C4-2B (cell line): ENCODE results near the gene ZYG11A.
"Not testable (repeated sequence)": the region's sequence is repeated elsewhere in the genome, so short reads cannot be mapped to it uniquely, and the experiment has no call there.

Experiments used
- H3K27ac ChIP-seq: fragments of 450-650 bp; 2 replicates; pipeline ENCODE4 v1.5.1; 2017
- ZFX ChIP-seq: fragments of 450-650 bp; IDR thresholded peaks from 2 replicates; pipeline ENCODE4 v1.6.1; 2017
- TF ChIP-seq, protein P1 (sequence below): fragments of 450-650 bp; conservative IDR thresholded peaks from 2 replicates; pipeline ENCODE4 v1.5.1; 2017; ENCODE audit warnings: mild to moderate bottlenecking

The ZYG11A gene

DNA sequence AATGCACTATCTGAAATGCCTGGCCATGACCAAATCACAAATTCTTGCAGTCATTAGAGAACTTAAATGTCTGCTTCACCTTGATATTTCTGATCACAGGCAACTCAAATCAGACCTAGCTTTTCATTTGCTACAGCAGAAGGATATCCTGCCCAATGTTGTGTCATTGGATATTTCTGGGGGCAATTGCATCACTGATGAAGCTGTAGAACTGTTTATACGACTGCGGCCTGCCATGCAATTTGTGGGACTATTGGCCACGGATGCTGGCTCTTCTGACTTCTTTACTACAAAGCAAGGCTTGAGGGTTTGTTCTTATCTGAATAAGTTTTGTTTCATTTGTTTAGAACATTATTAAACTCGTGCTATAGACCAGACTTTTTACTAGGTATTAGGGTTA, 14.9 kb downstream of the ZYG11A start:
- TF ChIP-seq ZFX, result no peak
- TF ChIP-seq, protein P1, sequence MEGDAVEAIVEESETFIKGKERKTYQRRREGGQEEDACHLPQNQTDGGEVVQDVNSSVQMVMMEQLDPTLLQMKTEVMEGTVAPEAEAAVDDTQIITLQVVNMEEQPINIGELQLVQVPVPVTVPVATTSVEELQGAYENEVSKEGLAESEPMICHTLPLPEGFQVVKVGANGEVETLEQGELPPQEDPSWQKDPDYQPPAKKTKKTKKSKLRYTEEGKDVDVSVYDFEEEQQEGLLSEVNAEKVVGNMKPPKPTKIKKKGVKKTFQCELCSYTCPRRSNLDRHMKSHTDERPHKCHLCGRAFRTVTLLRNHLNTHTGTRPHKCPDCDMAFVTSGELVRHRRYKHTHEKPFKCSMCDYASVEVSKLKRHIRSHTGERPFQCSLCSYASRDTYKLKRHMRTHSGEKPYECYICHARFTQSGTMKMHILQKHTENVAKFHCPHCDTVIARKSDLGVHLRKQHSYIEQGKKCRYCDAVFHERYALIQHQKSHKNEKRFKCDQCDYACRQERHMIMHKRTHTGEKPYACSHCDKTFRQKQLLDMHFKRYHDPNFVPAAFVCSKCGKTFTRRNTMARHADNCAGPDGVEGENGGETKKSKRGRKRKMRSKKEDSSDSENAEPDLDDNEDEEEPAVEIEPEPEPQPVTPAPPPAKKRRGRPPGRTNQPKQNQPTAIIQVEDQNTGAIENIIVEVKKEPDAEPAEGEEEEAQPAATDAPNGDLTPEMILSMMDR, result no peak
- no peak overlapping the region for H3K27ac ChIP-seq

DNA sequence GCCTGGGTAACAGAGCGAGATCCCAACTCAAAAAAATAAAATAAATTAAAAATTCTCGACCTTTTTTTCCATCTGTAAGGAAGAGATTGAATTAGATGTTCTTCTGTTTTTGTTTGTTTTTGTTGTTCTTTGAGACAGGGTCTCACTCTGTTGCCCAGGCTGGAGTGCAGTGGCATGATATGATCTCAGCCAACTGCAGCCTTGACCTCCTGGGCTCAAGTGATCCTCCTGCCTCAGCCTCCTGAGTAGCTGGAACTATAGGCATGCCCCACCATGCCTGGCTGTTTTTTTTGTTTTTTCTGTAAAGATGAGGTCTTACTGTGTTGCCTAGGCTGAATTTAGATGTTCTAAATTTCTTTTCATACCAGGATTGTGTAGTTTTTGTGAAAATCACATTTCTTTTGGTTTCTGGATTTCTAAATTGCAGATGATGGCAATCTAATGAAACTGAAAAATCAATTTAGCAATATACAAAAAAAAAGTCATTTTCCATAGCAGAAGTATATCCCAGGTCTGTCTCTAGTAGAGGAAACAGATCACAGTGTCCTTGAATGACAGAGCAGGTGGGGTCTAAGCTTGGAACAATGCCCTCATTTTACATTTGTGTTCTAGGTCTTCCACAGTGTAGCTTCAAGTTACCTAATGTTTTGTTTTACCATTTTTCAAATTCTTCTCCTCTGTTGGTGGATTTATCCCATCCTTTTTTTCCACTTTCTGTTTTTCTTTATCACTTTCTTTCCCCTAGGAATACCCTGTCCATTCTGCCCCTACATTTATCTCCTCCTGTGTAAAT, 20.3 kb downstream of the ZYG11A start:
- TF ChIP-seq ZFX, result no peak
- TF ChIP-seq, protein P1, result no peak

DNA sequence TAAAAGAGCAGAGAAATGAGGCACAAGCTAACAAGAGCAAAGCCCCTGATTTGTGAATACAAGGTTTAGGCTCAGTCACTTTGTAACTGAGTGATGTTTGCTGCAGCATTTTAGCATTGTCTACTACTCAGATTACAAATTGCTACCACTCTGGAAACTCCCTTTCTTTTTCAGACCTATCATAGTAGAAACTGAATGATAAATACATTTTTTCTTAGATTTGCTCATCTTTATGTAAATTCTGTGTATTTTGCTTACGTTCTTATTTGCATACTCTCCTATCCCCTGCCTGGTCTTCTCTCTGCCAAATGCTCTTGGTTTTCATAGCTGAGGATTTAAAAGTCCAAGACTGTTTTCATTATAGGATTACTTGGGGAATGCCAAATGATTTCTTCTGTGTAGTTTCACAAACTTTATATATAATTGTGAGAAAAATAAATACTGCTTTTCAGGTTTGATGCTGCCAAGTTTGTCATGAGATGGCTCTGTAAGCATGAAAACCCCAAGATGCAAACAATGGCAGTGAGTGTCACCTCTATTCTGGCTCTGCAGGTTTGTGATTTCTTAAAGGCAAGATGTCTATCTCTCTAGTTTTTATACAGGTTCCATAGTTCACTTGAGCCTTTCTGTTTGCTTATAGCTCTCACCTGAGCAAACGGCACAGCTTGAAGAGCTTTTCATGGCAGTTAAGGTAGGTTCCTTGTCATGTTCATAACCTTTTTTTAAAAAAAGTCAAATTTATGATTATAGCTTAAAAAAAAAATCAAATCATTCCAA, 24.7 kb downstream of the ZYG11A start:
- H3K27ac ChIP-seq, result peak overlapping the region; percentile 51
- TF ChIP-seq ZFX, result no peak
- TF ChIP-seq, protein P1, result no peak

More for the DNA sequence above, 20.3 kb downstream of the ZYG11A start:
- H3K27ac ChIP-seq, result no peak overlapping the region

DNA sequence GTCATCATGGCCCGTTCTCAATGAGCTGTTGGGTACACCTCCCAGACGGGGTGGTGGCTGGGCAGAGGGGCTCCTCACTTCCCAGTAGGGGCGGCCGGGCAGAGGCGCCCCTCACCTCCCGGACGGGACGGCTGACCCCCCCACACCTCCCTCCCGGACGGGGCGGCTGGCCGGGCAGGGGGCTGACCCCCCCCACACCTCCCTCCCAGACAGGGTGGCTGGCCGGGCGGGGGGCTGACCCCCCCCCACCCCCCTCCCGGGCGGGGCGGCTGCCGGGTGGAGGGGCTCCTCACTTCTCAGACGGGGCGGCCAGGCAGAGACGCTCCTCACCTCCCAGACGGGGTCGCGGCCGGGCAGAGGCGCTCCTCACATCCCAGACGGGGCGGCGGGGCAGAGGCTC, 27.2 kb downstream of the ZYG11A start:
- not testable (repeated sequence) for H3K27ac ChIP-seq

DNA sequence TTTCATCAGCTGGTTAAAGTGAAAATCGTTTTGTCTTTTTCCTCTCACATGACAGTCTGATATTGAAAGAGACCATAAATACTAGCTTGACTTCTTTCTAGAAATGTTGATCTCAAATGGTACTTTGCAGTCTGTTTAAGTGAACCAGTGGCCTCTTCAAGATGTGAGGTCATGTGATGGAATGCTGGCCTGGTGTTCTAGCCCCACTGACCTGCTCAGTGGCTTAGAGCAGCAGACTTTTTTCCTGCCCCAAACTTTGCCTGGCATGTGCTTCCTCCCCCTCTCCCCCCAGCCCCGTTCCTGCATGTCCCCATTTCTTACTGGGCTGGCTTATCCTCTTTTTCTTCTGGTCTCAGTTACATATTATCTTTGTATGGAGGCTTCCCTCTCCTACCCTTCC, 34.3 kb downstream of the ZYG11A start:
- TF ChIP-seq, protein P1, result no peak
- no peak for TF ChIP-seq ZFX

DNA sequence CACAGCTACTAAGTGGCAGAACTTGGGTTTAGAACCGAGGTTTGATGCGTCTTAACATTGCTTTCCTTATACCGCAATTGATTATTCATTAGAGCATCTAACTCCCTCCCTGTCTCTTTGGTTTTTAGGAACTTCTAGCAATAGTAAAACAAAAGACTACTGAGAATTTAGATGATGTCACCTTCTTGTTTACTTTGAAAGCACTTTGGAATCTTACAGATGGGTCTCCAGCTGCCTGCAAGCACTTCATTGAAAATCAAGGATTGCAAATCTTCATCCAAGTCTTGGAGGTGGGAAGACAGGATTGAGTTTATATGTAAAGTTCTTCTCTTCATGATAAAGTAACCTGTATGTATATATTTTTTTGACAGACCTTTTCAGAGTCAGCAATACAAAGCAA, 35.0 kb downstream of the ZYG11A start:
- no peak overlapping the region for H3K27ac ChIP-seq
- TF ChIP-seq, protein P1, result no peak
- TF ChIP-seq ZFX, result no peak

More for the DNA sequence above, 34.3 kb downstream of the ZYG11A start:
- no peak overlapping the region for H3K27ac ChIP-seq

DNA sequence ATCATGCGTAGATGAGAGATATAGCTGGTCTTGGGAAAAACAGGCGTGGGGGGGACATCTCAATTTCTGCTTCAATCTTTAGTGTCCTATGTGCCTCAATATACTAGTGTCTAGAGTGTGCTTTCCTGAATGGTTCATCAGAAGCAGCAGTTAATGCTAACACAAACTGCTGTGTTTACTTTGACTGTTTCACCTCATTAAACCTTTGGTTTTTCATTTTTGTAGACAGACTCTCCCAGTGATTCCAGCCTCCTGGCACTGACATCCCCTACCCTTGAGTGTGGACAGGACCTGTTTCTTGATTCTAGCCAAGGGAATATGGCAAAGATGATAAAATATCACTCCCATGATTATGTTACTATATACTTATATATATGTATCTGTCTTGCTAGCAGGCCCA, 37.6 kb downstream of the ZYG11A start:
- H3K27ac ChIP-seq, result no peak overlapping the region
- no peak for TF ChIP-seq ZFX
- TF ChIP-seq, protein P1, result no peak
